Panc1 (cell line): ENCODE data around the gene SLC66A2. TPM values are rescaled to one million over a fixed set of nuclear protein-coding genes. Genes with fewer than 3 reads are reported as not detected.

Experiments
- ATAC-seq: fragments of 200-7000 bp; cut with Tn5 transposase; 2 replicates; pipeline ENCODE4 v1.9.1; 2020; ENCODE audit warnings: mild to moderate bottlenecking, moderate library complexity
- BruUV-seq: library from RNA; stranded (reverse); fragments of 400-500 nt; replicated peaks from 2 replicates; lab custom pipeline; 2021; lab: Mats Ljungman, UMichigan
- CTCF ChIA-PET: fragments of 300-600 bp; sonication (Branson Sonifier 250); formaldehyde crosslinking; loops from one replicate; lab custom pipeline; 2022; ENCODE audit warnings: antibody characterized with exemption; lab: Charles Lee
- POLR2A ChIA-PET: fragments of 300-600 bp; sonication (Branson Sonifier 250); formaldehyde crosslinking; loops from one replicate; lab custom pipeline; 2022; ENCODE audit warnings: antibody characterized with exemption; lab: Charles Lee
- DNase-seq: peaks from one replicate; pipeline ENCODE4 v3.0.0-alpha.2; 2010; ENCODE audit warnings: low read depth, low spot score
- H3K27ac ChIP-seq: 2 replicates; pipeline ENCODE4 v1.5.1; 2011; ENCODE audit warnings: mild to moderate bottlenecking, low read length, inconsistent platforms
- H3K27me3 ChIP-seq: fragments of 200-500 bp; sonication (Bioruptor generic); 2 replicates; pipeline ENCODE4 v1.6.0; 2014; ENCODE audit warnings: low read length, inconsistent platforms; ENCODE audit not compliant: control insufficient read depth, insufficient read depth
- H3K36me3 ChIP-seq: fragments of 200-500 bp; sonication (Bioruptor generic); 2 replicates; pipeline ENCODE4 v1.5.1; 2014; ENCODE audit warnings: inconsistent platforms, mild to moderate bottlenecking, low read length, moderate library complexity; ENCODE audit not compliant: control insufficient read depth, insufficient read depth
- H3K4me1 ChIP-seq: 2 replicates; pipeline ENCODE4 v1.5.1; 2011; ENCODE audit warnings: inconsistent platforms, mild to moderate bottlenecking, low read length, moderate library complexity; ENCODE audit not compliant: control insufficient read depth, insufficient read depth
- H3K4me3 ChIP-seq, 2 experiments: 2 replicates each; pipeline ENCODE4 v1.5.1; 2011 to 2012; ENCODE audit warnings: low read depth in 2 of 2, low read length in 2 of 2, mild to moderate bottlenecking in 2 of 2, inconsistent platforms in 1 of 2, moderate library complexity in 1 of 2
- H3K9me3 ChIP-seq: fragments of 200-500 bp; sonication (Bioruptor generic); 2 replicates; pipeline ENCODE4 v1.5.1; 2014; ENCODE audit warnings: low read depth, mild to moderate bottlenecking, inconsistent platforms, low read length, moderate library complexity; ENCODE audit not compliant: control insufficient read depth, insufficient read depth
- POLR2AphosphoS5 ChIP-seq: IDR thresholded peaks from 2 replicates; pipeline ENCODE4 v1.6.1; 2012; ENCODE audit warnings: mild to moderate bottlenecking, low read depth, low read length, moderate library complexity
- SIN3A ChIP-seq: IDR thresholded peaks from 2 replicates; pipeline ENCODE4 v1.6.1; 2012; ENCODE audit warnings: low read depth, mild to moderate bottlenecking, low read length, moderate library complexity, borderline replicate concordance; ENCODE audit not compliant: insufficient read depth
- TCF7L2 ChIP-seq: IDR thresholded peaks from 2 replicates; pipeline ENCODE4 v1.6.1; 2011; ENCODE audit warnings: mild to moderate bottlenecking, low read depth, low read length, inconsistent platforms
- in situ Hi-C: cut with HindIII; loops from 2 replicates; pipeline ENCODE4 v1.10.0; 2016; ENCODE audit warnings: low sequenced_read_pairs, low pct_unique_long_range_greater_than_20kb
- intact Hi-C: fragments of 100-400 bp; cut with micrococcal nuclease; formaldehyde crosslinking; loops from one replicate; pipeline ENCODE4 v1.10.0; 2022; ENCODE audit not compliant: unreplicated experiment
- total RNA-seq: library from RNA; stranded (reverse); gene quantifications from one replicate; pipeline ENCODE4 v1.2.1, GENCODE V29; 2021; ENCODE audit not compliant: unreplicated experiment
- TF ChIP-seq, protein P1 (sequence below), 2 experiments: IDR thresholded peaks; 2 replicates each; pipeline ENCODE4 v1.6.1; 2011 to 2012; ENCODE audit warnings: low read depth in 2 of 2, control low read depth in 1 of 2, low read length in 1 of 2, mild to moderate bottlenecking in 1 of 2, moderate library complexity in 1 of 2; ENCODE audit not compliant: insufficient read depth in 1 of 2
- TF ChIP-seq, protein P2 (sequence below): fragments of 450-650 bp; IDR thresholded peaks from 2 replicates; pipeline ENCODE4 v1.5.1; 2017; ENCODE audit warnings: mild to moderate bottlenecking

Gene SLC66A2
- total RNA-seq, 1 experiment from 2014 or later, result 92.5 TPM

DNA sequence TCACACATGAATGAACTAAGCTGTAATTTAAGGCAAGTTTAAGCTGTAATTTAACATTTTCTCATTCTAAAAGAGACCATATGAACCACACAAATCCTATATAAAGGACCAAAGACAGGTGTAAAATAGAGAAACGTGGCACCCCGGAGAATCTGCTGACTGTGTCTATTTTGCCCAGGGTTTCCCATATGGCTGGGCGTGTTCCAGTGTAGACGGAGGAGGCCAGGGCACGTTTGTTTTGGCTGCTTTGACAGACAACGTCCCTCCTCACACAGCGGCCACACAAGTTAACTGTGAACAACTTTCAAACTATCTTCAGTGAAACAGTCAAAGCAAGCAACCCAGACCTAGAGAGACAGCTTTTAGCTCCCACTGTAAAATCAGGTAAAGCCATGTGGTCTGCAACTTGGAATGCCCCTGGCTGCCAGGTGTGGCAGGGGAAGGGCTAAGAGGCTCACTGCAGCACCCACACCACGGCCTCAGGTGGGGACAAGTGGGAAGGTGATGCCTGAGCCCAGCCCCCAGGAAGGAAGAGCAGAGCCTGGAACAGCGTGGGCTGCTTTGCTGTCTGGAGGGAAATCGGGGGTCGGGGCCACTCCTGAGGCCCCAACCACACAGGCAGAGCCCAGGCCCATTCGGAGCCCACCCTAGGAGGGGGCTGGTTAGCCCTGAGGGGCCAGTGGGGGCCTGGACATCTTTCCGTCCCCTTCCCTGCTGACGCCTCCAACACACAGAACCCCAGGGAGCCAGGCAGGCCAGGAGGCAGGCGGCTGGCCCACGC, 40.7 kb downstream of the SLC66A2 start:
- in situ Hi-C loops, result no loop called here
- H3K9me3 ChIP-seq, result no peaks in the 10 kb centered on the region
- ATAC-seq, result no peak
- intact Hi-C loops, result no loop called here
- ChIA-PET POLR2A (no interaction called here), CTCF (interaction anchor here (0.6 kb wide), 1 partner anchor 14 kb away, joined by 5 read pairs; no protein-coding TSS in a partner anchor)
- no peaks in the 10 kb centered on the region for H3K36me3 ChIP-seq
- TF ChIP-seq, protein P1, sequence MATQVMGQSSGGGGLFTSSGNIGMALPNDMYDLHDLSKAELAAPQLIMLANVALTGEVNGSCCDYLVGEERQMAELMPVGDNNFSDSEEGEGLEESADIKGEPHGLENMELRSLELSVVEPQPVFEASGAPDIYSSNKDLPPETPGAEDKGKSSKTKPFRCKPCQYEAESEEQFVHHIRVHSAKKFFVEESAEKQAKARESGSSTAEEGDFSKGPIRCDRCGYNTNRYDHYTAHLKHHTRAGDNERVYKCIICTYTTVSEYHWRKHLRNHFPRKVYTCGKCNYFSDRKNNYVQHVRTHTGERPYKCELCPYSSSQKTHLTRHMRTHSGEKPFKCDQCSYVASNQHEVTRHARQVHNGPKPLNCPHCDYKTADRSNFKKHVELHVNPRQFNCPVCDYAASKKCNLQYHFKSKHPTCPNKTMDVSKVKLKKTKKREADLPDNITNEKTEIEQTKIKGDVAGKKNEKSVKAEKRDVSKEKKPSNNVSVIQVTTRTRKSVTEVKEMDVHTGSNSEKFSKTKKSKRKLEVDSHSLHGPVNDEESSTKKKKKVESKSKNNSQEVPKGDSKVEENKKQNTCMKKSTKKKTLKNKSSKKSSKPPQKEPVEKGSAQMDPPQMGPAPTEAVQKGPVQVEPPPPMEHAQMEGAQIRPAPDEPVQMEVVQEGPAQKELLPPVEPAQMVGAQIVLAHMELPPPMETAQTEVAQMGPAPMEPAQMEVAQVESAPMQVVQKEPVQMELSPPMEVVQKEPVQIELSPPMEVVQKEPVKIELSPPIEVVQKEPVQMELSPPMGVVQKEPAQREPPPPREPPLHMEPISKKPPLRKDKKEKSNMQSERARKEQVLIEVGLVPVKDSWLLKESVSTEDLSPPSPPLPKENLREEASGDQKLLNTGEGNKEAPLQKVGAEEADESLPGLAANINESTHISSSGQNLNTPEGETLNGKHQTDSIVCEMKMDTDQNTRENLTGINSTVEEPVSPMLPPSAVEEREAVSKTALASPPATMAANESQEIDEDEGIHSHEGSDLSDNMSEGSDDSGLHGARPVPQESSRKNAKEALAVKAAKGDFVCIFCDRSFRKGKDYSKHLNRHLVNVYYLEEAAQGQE (IDR thresholded peaks at IDR 0.05; ENCODE audit: insufficient read depth in 1 of 2, low read depth in 2 of 2, low read length in 1 of 2), result no peak
- TF ChIP-seq, protein P2, sequence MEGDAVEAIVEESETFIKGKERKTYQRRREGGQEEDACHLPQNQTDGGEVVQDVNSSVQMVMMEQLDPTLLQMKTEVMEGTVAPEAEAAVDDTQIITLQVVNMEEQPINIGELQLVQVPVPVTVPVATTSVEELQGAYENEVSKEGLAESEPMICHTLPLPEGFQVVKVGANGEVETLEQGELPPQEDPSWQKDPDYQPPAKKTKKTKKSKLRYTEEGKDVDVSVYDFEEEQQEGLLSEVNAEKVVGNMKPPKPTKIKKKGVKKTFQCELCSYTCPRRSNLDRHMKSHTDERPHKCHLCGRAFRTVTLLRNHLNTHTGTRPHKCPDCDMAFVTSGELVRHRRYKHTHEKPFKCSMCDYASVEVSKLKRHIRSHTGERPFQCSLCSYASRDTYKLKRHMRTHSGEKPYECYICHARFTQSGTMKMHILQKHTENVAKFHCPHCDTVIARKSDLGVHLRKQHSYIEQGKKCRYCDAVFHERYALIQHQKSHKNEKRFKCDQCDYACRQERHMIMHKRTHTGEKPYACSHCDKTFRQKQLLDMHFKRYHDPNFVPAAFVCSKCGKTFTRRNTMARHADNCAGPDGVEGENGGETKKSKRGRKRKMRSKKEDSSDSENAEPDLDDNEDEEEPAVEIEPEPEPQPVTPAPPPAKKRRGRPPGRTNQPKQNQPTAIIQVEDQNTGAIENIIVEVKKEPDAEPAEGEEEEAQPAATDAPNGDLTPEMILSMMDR, result no peak
- no peak for TF ChIP-seq SIN3A
- no peak for TF ChIP-seq TCF7L2
- TF ChIP-seq POLR2AphosphoS5, result no peak
- H3K4me1 ChIP-seq, result 0 out of 2 replicates have a peak, but pooled peaks cover 3% of the 10 kb centered on the region
- no peak overlapping the region for H3K27ac ChIP-seq
- no peak for DNase-seq
- no peak overlapping the region for H3K4me3 ChIP-seq
- no TSS peak for BruUV-seq
- no peaks in the 10 kb centered on the region for H3K27me3 ChIP-seq

GRCh38 chr18:79906706-79907105, 44.7 kb downstream of the SLC66A2 start:
- Histone ChIP-seq H3K4me3 (no peak overlapping the region), H3K9me3 (no peaks in the 10 kb centered on the region), H3K27ac (no peak overlapping the region), H3K27me3 (no peaks in the 10 kb centered on the region), H3K36me3 (no peaks in the 10 kb centered on the region), H3K4me1 (no peaks in the 10 kb centered on the region)
- intact Hi-C loops, result no loop called here
- ATAC-seq (no peak), DNase-seq (no peak)
- POLR2A ChIA-PET, result interaction anchor here (0.6 kb wide), 2 partner anchors 93 to 206 kb away, joined by 4 read pairs; no protein-coding TSS in a partner anchor
- TF ChIP-seq, protein P2, result no peak
- no peak for TF ChIP-seq TCF7L2
- no peak for TF ChIP-seq SIN3A
- TF ChIP-seq, protein P1 (IDR thresholded peaks at IDR 0.05; ENCODE audit: insufficient read depth in 1 of 2, low read depth in 2 of 2, low read length in 1 of 2), result no peak
- no peak for TF ChIP-seq POLR2AphosphoS5
- CTCF ChIA-PET, result no interaction called here
- in situ Hi-C loops, result no loop called here
- no TSS peak for BruUV-seq
